CD4-positive, alpha-beta T cell treated with Interleukin-4 for 1 hour (primary cell): ENCODE results near the gene CD79A.

Experiments used
- DNase-seq, 2 donors: peaks; one replicate each; pipeline ENCODE4 v3.0.0-alpha.2; 2020 to 2022

Gene CD79A

DNA sequence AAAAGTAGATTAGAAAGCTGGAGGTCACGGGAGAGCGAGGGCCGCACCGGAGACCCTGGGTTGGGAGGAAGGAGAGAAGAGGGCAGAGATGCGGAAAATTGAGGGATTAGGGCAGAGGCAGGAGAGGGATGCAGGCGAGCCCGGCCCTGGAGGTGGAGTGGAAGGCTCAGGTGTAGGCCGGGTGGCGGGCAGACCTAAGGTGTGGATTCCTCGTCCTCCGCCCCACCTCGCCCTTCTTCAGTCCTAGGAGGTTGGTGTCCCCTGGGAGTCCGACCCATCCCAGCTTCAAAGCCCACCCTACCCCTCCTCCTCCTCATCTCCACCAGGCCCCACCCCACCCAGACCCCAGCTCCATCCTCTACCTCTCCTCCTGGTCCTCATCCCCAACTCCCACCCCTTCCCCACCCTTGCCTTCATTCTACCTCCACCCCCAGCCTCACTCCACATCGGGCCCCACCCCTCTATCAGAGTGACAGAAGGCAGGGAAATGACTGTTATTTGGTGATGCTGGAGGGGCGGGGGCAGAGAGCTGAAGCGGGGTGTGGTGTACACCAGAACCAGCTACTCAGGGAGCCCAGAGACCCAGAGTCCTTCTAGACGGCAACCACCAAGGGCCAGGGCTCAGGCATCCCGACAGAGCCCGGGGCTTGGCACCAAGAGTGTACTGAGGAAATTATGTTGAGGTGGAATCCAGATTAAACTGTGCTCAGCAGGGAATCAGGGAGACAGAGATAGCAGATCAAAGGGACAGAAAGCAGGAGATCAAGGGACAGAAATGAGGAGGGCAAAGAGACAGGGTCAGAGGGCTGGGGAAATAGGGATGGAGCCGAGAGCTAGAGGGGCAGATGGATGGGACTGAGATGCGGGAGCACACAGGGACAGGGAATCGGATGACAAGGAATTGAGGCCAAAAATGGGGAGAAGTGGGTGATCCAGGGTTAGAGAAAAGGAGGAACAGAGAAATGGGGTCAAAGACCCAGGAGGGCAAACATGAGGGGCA lies 44.8 kb downstream of the CD79A start:
- no peak for DNase-seq

GRCh38 chr19:41922585-41922984 lies 45.5 kb downstream of the CD79A start:
- DNase-seq = no peak

GRCh38 chr19:41923045-41923788 lies 46.1 kb downstream of the CD79A start:
- no peak for DNase-seq

- DNase-seq = no peak
Observed at GRCh38 chr19:41924151-41925145, 47.4 kb downstream of the CD79A start.

DNA sequence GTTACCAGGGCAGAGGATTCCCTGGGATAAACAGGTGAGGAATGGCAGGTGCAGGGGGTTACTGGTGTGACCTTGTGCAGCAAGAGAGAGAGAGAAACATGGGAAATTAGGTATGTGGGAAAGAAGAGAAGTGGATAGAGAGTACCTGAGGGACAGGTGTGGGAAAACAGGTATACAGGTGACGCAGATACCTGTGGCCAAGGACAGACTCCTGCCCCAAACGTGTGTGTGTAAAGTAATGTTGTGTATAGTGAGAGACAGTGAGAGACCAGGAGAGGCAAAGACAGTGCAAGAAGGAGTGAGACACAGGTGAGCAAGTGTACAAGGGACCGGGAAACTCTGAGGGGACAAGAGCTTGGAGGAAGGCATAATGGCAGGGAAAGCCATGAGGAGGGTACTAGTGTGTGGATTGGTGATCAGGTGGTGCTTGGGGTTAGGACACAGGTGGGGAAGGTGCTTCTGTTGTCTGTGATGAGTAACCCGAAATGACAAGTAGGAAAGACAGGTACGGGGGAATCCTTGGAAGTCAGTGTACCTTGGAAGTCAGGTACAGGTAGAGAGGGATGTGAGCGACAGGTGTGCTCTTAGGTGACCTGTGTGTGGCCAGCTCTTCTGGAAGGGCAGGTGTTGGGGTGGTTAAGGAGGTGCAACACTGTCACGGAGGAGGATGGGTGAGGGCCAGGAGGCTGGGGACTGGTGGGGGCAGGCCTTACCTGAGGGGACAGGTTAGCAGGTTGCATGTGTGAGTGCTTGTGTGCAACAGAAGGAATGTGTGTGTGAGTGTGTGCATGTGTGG lies 48.3 kb downstream of the CD79A start:
- no peak for DNase-seq

GRCh38 chr19:41926028-41926762 lies 49.1 kb downstream of the CD79A start:
- DNase-seq = no peak

DNA sequence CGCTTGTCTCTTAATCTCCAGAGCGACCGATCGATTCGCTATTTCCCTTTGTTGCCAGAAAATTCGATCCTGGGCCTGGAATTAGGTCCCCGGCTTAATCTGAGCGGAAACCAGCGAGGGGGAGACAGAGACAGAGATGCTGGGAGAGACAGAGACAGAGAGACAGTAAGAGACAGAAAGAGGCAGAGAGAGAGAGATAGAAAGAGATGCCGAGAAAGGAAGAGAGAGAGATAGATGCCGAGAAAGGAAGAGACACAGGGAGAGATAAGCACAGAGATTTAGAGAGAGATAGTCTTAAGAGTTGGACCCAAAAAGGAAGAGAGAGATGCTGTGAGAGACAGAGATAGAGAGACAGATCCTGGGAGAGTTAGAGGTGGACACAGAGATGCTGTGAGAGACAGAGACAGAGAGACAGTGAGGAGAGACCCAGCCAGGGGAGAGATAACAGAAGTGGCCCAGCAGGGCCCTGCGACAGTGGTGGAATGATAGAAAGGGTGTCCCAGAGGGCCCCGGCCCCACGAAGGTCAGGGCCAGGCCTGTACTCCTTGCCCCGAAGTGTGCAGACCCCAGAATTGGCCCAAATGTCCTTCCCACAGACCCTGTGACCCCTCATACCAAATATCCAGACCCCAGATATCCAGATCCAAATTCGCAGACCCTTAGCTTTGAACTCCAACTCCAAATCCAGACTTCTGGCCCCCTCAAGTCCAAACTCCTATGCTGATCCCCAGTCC lies 49.9 kb downstream of the CD79A start:
- DNase-seq = no peak

DNA sequence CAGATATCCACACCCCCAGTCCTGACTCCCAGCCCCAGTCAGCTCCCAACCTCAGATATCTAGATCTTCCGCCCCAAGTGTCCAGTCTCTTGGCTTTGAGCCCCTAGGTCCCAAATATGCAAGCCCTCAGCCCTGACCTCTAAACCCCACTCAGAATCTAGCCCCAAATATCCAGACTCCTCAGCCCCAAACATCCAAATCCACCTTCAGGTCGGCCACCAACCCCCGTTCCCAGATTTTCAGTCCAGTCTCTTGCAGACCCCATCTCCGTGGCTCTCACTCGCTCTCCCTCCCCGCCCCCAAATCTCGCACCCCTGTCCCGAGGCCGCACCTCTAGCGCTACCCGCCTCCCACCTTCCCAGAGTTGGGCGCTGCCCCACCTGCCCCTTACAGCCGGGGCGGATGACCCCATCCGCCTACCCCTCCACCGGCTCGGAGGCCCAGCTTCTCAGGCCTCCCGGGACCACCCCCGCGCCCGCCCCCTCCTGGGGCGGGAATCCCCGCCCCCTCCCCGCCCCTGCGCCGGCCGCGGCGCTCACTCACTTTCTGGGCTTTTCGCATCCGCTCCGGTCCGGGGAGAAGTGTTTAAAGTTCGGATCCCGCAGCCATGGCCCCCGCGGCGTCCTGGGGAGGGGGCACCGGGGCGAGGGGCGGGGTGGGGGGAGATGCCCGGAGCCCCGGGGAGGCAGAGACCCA lies 50.6 kb downstream of the CD79A start:
- peak in 1 of 2 donors; percentile 42 for DNase-seq

GRCh38 chr19:41928221-41928683 lies 51.2 kb downstream of the CD79A start, which contains the start of gene ERFL:
Gene ERFL, minus strand, starts transcription at chr19:41928449. Its CDS starts 15,530 bp downstream, at chr19:41912919.
- DNase-seq = no peak

DNA sequence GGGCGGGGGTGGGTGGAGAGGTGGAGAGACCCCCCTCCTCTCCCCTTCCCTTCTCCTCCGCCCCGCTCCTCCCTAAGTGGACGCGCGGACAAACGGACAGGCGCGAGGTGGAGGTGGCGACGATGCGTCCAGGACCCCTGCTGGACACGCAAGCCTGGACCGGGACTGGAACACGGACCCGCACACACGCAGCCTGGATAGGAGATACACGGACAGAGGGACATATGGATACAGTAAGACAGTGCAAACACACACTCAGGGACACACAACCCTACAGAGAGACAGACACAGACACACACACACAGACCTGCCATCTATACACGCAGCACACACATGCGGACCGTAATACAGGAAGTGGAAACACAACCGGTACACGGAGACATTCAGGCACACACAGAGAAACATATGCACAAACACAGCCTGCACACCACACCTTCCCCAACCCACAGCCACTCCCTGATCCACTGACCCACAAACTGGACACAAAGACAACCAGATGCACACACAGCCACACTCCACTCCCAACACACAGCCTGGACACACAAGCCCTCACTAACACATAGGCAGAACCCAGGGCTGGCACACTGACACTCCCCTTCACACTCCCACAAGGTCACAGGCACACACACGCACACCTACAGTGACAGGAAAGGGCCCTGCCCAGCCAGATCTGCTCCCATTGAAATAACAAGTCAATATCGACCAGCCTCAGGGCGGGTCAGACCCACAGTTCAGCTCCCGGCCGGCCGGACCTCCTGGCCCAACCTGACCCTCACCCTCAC lies 51.9 kb downstream of the CD79A start:
- peak; percentile 53 to 55 for DNase-seq

GRCh38 chr19:41929536-41930071 lies 52.5 kb downstream of the CD79A start:
- DNase-seq = no peak

- no peak for DNase-seq
Observed at GRCh38 chr19:41930322-41930722, 53.2 kb downstream of the CD79A start.
